Stimulated activated CD4-positive, alpha-beta T cell treated with anti-CD3 and anti-CD28 coated beads, Interleukin-1b, Interleukin-23, amount 100 ng/mL, for 48 hours (primary cell): ENCODE data around the gene STAT5B.
"Not testable (repeated sequence)": the region's sequence is repeated elsewhere in the genome, so short reads cannot be mapped to it uniquely, and the experiment has no call there.

ENCODE experiments used
- DNase-seq: peaks from one replicate; pipeline ENCODE4 v3.0.0-alpha.2; 2020

STAT5B gene

DNA sequence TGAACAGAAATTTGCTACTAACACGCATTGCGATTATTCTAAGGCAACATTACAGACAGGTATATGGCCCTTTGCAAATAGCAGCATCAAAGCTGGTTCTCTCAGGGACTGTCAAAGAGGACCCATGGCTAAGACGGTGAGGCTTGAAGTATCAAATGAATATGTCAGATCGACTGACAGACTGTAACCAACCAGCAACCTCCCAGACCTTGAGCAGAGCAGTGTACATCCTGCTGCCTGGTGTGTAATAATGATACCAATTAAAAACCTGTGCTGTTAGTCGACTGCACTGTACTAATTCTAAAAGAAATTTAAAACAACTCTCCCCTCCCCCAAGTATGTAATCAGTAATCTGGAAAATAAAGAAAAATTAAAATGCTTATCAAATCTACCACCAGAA, 46.0 kb downstream of the STAT5B start:
- peak; percentile 24 for DNase-seq

DNA sequence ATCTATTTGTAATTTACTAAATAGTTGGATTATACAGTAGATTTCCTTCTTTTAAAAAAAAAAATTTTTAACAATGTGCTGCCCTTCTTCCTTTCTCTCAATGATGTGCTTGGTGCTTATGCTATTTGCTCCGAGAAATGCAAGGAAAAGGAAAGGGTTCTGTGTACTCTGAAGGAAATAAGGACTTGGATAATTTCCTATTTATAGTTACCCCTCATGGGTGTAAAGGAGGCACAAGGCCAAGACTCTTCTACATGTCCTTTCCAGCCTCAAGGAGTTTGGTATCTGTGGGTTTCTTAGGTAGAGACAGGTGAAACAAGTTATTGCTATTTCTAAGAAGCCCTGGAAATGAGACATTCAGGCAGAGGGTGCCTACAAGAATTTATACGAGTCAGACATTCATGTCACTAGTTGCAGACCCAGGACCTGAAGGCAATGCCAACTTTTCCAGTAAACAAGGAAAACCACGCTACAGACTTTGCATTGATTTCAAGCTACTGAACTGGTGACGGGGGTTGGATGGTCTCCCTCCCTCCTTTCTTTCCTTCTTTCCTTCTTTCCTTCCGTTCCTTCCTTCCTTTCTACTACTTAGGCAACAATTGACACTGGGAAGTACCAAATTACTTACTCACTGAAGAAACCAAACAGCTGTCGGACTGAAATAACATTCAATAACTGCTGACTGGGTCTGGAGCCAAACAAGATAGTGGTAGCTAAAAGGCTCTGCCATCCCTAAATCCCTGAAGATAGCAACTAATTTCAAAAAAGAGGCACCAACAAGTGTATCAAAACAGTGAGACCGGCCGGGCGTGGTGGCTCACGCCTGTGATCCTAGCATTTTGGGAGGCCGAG, 48.1 kb downstream of the STAT5B start:
- no peak for DNase-seq

DNA sequence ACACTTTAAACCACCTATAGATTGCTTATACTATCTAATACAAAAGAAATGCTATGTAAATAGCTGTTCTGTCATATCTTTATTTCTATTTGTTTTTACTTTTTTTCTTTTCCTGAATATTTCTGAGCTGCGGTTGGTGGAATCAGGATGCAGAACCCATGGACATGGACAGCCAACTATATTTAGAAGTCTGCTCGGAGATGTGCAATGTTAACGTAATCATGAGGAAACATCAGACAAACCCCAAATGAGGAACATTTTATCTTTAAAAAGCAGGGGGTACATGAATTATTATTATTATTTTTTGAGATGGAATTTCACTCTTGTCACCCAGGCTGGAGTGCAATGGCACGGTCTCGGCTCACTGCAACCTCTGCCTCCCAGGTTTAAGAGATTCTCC, 50.5 kb downstream of the STAT5B start:
- no peak for DNase-seq

DNA sequence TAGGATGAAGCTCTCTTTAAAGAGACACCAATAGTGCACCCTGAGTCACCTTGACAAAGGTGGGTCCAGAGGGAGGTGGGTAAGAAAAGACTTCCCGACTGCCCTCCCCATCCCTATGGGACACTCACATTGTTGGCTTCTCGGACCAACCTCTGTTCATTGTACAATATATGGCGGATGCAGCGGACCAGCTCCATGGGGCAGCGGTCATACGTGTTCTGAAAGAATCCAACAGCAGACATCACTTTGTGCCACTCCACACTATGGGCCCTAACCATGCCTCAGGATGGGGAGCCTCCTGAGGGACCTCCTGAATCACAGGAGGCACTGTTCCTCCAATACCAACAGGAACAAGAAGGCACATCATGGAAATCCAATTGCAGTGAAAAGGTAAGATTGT, 51.5 kb downstream of the STAT5B start:
- DNase-seq = no peak

DNA sequence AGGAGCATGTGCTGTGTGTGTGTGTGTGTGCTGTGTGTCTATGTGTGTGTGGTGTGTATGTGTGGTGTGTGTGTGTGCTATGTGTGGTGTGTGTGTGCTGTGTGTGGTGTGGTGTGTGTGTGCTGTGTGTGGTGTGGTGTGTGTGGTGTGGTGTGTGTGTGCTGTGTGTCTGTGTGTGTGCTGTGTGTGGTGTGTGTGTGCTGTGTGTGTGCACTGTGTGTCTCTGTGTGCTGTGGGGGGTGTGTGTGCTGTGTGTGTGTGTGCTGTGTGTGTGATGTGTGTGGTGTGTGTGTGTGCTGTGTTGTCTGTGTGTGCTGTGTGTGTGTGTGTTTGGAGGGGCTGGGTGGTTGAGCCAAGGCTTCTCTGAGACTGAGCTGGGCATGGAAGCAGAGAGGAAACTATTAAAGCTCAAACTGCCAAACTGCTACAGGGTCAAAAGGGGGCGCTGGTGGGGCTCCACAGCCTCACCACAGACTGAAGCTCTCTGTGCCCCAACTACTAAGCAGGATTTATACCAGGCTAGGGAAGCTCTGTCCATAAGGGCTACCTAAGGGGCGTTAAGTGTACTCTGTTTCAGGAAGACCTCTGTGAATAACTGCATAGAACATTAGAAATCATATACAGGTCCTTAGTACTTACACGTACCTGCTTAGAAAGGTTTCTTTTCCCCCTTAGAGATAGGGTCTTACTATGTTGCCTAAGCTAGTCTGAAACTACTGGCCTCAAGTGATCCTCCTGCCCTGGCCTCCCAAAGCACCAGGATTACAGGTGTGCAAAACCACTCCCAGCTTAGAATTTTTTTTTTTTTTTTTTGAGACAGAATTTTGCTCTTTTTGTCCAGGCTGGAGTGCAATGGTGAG, 54.1 kb downstream of the STAT5B start:
- DNase-seq = peak; percentile 47

DNA sequence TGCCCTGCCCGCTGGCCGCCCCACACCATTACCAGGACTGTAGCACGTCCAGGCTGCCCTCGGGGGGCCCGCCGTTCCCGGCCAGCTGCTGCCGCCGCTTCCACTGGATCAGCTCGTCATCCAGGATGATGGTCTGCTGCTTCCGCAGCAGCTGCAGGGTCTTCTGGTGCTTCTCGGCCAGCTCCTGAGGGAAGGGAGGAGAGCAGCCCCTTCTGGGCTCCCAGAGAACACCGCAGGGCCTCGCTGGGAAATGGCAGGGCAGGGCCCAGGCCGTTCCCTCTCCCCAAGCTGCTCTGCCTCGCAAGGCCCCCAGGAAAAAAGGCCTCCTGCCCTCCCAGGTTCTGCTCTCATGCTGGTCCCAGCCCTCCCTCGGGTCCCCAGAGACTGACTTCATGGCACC, 56.9 kb downstream of the STAT5B start:
- DNase-seq = not testable (repeated sequence)

DNA sequence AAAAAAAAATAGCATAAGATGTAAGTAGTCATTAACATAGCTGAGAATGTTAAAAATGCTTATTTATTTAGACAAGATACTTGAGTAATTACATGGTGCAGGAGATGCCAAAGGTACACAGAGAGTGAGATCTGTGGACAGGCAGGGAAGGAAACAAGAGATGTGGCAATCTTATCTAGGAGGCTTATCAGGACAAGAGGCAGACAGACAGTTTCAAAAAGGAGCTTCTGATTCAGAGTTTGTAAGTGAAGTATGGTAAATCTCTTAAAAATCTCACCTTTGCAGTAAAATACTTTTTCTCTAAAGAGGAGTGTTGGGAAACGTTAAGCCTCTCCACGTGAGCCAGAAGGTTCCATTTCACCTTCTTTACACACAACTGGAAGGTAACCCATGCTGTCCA, 62.0 kb downstream of the STAT5B start:
- DNase-seq = no peak

DNA sequence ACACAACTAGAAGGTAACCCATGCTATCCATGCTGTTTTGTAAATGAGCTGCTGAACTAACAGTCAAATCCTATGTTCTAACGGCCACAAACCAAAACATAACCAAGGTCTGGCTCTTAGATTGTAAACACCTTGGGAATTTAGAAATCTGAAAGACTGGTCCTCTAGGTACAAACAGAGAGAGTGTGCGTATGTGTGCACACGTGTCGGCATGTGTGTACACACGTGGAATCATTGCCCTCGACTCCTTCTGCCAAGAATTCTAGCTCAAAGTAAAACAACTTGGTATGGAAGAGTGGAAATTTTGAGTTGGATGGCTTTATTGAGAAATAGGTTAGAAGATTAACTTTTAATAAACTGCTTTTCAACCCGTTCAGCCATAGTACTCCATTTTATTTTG, 63.8 kb downstream of the STAT5B start:
- no peak for DNase-seq

DNA sequence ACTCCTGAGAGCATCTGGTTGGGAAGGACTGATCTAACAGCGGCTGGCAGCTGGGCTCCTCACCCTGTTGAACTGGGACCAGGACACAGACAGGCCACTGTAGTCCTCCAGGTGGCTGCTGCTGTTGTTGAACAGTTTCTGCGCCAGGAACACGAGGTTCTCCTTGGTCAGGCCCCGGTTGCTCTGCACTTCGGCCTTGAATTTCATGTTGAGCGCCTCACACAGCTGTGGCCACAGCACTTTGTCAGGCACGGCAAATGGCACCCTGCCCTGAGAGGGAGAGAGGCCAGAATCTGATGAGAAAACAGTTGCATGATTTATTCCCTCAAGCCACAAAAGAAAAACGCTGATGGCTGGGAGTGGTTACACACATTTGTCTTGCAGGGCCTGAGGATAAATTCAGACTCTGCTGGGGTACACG, 64.3 kb downstream of the STAT5B start:
- not testable (repeated sequence) for DNase-seq

DNA sequence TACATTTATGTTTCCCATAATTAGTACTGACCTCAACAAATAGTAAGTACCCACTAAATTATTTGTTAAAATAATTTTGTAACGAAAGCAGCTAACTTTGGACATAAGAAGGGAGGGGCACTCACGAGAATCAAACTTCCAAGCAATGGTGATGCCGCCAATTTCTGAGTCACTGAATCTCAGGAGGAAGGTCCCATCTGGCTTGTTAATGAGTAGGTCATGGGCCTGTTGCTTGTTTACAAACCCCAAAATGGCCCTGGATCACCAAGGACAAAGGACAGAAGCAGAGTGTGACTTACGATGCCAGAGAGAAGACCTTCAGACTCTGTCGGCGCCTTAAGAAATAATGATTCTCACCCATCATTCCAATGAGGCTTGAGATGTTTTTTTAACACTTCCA, 66.1 kb downstream of the STAT5B start:
- DNase-seq = no peak

DNA sequence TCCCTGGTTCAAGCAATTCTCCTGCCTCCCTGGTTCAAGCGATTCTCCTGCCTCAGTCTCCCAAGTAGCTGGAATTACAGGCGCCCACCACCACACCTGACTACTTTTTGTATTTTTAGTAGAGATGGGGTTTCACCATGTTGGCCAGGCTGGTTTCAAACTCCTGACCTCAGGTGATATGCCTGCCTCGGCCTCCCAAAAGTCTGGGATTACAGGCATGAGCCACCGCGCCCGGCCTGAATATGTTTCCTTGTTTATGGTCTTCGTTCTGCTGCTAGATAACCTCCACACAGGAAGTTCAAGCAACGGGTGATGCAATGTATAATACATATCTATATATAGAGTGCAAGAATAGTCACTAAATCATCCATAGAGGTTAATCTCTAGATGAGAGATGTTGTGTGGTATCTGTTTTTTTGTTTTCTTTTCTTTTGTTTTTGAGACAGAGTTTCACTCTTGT, 70.0 kb downstream of the STAT5B start:
- DNase-seq = not testable (repeated sequence)

DNA sequence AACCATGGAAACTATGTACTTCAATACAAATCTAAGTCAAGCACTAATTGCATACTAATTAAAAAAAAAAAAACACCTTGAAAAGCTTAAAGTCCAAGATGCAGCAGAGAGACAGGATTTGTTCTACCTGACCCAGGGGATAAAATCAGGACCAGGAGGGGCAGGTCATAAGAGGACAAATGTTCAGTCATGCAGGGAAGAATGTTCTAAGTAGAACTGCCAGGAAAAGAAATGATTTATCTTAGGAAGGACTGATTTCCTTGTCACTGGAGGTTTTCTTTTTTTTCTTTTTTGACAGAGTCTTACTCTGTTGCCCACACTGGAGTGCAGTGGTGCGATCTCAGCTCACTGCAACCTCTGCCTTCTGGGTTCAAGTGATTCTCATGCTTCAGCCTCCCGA, 72.8 kb downstream of the STAT5B start:
- DNase-seq = no peak

DNA sequence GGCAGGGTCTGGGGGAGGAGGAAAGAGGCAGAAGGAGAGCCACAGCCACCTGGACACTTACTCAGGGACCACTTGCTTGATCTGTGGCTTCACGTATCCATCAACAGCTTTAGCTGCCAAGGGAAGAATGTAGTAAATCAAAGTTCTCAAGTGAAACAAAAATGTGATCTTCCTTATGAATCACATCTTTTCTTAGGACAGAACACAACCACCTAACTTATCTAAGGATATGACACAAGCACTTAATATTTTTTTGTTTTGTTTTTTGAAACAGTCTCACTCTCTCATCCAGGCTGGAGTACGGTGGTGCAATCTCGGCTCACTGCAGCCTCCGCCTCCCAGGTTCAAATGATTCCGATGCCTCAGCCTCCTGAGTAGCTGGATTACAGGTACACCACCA, 73.5 kb downstream of the STAT5B start:
- DNase-seq = no peak

DNA sequence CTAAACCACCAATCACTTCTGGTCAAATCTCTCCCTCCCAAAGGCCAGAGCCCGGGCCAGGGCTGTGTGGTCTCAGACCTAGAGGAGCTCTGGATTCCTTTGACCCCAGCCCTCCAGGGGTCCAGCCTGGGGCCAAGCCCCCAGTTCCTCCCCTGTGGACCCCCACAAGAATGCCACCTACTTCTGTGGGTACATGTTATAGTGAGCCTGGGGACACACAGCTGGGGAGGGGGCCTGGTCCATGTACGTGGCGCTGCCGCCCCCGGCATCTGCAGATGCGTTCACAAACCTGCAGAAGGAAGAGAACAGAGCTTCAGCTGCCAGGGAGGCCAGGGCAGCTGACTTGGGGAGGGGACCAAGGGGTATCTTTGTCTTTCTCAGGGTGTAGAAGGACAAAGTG, 74.0 kb downstream of the STAT5B start:
- DNase-seq = no peak

DNA sequence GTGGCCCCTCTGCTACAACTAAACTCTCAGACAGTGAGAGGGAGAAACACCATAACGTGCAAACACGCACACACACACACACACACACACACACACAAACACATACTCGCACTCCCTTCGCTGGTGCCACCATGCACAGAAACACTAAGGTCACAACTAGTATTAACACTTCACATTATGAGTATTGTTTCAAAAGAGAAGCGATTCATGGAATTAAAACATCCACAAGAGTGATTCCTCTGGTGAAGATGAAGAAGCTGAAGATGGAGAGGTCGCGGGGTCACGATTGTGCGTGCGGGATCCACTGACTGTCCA, 74.8 kb downstream of the STAT5B start:
- no peak for DNase-seq

DNA sequence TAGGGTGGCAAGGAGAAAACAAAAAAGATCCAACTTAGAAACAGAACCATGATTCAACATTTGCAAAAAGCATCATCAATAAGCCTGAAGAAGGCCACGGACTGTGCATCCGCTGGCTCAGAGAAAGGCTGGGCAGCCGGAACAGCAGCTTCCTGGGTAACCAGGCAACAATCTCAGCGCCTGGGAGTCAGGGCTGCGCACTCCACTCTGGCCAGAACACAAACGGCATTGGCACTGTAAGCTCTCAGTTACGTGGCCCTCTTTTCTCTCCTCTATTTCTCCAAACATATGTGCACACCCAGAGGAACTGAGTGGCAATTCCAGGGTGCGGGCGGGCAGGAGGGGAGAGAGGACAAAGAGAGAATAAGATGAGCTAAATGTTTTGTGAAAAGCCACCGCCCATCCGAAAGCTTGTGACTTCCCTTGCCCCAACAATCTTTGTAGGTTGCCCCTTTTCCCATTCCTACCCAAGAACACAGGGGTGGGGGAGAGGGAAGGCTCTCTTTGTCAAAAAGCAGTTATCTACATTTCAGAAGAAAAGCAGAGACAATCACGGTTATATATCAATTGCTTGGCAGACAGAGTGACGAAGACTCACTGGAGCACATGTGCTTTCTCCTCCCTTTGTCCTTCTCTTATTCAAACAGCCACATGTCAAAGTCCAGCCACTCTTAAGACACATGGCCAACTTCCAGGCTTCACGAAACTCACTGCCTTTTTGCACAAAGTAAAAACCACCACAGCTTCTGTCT, 75.3 kb downstream of the STAT5B start:
- DNase-seq = no peak

DNA sequence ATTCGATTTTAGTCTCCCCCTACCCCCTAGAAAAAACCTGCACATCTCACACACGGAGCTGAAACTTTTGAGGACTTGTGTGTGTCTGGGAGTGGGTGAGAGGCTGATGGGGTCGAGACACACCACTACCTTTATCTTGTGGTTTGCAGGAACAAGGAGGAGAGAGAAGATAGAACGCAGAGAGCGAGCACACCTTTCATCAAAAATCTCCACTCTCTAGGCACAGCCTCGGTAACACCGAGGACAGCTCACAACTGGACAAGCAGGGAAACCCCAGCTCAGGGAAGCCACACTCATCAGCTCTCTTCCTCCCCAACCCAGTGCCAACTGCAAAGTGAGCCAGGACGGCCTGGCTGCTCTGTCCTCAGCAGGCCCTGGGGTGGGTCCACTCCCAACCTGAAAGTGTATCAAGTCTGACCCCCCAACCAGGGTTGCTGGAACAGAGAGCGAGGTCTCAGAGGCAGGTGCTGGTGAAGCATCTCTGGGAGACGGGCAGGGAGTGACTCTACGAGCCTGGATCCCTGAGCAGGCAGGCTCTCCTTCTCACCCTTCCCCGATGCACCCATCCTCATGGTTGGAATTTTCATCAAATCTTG, 76.7 kb downstream of the STAT5B start:
- DNase-seq = no peak

DNA sequence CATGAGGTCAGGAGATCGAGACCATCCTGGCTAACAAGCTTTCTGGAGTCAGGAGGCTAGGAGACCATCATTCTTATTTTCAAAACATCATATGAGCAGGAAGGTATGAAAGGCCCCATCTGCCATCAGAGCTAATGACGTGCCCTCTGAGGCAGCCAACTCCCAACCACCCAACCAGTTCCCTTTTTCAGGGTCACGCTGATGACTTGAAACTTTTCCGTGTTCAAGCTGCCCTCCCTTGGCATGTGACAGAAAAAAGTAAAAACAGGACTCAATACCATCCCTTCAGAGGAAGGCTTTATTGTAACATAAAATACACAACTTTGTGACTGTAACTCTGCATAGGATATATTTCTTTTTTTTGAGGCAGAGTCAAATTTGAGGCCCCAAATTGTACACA, 77.3 kb downstream of the STAT5B start:
- DNase-seq = no peak

DNA sequence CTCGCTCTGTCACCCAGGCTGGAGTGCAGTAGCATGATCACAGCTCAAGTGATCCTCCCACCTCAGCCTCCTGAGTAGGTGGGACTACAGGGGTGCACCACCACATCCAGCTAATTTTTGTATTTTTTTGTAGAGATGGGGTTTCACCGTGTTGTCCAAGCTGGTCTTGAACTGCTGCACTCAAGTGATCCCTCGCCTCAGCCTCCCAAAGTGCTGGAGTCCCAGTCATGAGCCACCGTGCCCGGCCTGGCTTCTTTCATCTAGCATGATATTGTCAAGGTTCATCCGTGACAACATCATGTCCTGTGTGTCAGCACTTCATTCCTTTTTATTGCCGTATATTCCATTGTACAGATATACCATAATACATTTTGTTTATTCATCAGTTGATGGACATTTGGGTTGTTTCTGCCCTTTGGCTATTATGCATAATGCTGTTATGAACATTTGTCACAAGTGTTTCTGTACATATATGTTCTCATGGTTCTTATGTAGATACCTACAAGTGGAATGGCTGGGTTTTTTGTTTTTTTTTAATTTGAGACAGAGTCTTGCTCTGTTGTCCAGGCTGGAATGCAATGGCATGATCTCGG, 78.5 kb downstream of the STAT5B start:
- DNase-seq = no peak

DNA sequence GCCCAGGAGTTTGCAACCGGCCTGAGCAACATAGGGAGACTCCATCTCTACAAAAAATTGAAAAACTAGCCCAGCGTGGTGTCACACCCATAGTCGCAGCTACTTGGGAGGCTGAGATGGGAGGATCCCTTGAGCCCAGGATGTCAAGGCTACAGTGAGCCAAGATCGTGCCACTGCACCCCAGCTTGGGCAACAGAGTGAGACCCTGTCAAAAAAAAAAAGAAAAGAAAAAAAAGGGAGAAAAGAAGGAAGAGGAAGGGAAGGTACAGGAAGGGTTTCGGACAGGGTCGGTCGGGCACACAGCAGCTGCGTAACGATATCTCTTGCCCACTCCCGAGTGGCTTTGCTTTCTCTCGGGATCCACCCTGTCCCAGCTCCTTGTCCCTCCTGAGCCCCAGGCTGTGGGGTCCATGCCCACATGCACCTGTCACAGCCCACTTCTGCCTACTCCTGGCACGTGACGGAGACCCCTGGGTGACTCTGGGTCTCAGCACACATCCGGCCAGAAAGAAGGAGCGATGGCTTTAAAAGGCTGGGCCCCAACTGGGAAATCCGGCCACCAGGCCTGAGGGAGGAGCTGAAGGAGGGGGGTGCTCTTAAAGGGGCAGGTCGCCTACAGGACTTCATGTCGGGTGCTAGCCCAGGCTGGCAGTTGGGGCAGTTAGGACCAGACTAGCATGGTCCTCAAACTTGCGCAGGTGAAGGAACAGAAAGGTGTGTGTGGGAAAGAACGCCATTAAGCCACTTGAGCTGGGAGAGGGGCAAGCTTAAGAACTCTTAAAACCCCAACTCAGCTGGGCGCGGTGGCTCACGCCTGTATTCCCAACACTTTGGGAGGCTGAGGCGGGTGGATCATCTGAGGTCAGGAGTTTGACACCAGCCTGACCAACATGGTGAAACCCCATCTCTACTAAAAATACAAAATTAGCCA, 82.0 kb downstream of the STAT5B start, which contains the start of gene GHDC:
GHDC (minus strand) TSS at position 526 of the 931 bp plus-strand sequence. CDS start 913 bp downstream, outside the sequence.
- peak; percentile 81 for DNase-seq
